Kasumi-1 (cell line): Measurements from ENCODE around the gene GNA12.
"Not testable (repeated sequence)": the region's sequence is repeated elsewhere in the genome, so short reads cannot be mapped to it uniquely, and the experiment has no call there.

Experiments
- DNase-seq, 2 experiments: peaks; one replicate each; lab custom pipeline; 2025; lab: John Stamatoyannopoulos, UW

The GNA12 gene

GRCh38 chr7:2713370-2713769 lies 130.7 kb downstream of the GNA12 start:
- DNase-seq, result peak; percentile 27 to 43

- no peak for DNase-seq
Observed at GRCh38 chr7:2711895-2712675, 132.0 kb downstream of the GNA12 start.

GRCh38 chr7:2710901-2711551 lies 133.1 kb downstream of the GNA12 start:
- DNase-seq, result no peak

- DNase-seq, result no peak
Observed at GRCh38 chr7:2710286-2710655, 133.8 kb downstream of the GNA12 start.

GRCh38 chr7:2709553-2710285 lies 134.4 kb downstream of the GNA12 start:
- peak; percentile 12 to 28 for DNase-seq

- no peak for DNase-seq
Observed at GRCh38 chr7:2708547-2709310, 135.4 kb downstream of the GNA12 start.

- no peak for DNase-seq
Observed at GRCh38 chr7:2708041-2708440, 136.1 kb downstream of the GNA12 start.

GRCh38 chr7:2707481-2707880 lies 136.6 kb downstream of the GNA12 start:
- DNase-seq, result no peak

- no peak for DNase-seq
Observed at GRCh38 chr7:2706685-2707126, 137.4 kb downstream of the GNA12 start.

GRCh38 chr7:2705371-2706096 lies 138.6 kb downstream of the GNA12 start:
- DNase-seq, result no peak

- DNase-seq, result no peak
Observed at GRCh38 chr7:2702594-2702957, 141.5 kb downstream of the GNA12 start.

- DNase-seq, result no peak
Observed at GRCh38 chr7:2701832-2702593, 142.1 kb downstream of the GNA12 start.

- DNase-seq, result no peak
Observed at GRCh38 chr7:2701424-2701823, 142.7 kb downstream of the GNA12 start.

- DNase-seq, result no peak
Observed at GRCh38 chr7:2700141-2700850, 143.8 kb downstream of the GNA12 start.

GRCh38 chr7:2699289-2699620 lies 144.9 kb downstream of the GNA12 start:
- DNase-seq, result no peak

- peak; percentile 15 to 23 for DNase-seq
Observed at GRCh38 chr7:2698581-2699288, 145.4 kb downstream of the GNA12 start.

GRCh38 chr7:2694122-2694436 lies 150.0 kb downstream of the GNA12 start:
- not testable (repeated sequence) for DNase-seq

GRCh38 chr7:2693420-2694121 lies 150.5 kb downstream of the GNA12 start:
- not testable (repeated sequence) for DNase-seq

GRCh38 chr7:2692543-2692942 lies 151.6 kb downstream of the GNA12 start:
- no peak for DNase-seq
